SK-N-DZ (cell line): ENCODE measurements around the gene LRP10.

Experiments used
- DNase-seq: peaks from one replicate; pipeline ENCODE4 v3.0.0-alpha.2; 2015; ENCODE audit warnings: low spot score

The LRP10 gene

GRCh38 chr14:22884738-22885523 is 13.4 kb downstream of the LRP10 start:
- DNase-seq = no peak

- DNase-seq = no peak
Observed at GRCh38 chr14:22885975-22886374, 14.4 kb downstream of the LRP10 start.

GRCh38 chr14:22886500-22887259 is 15.1 kb downstream of the LRP10 start:
- DNase-seq = peak; percentile 64

- peak; percentile 94 for DNase-seq
Observed at GRCh38 chr14:22887260-22887989, 15.9 kb downstream of the LRP10 start.

GRCh38 chr14:22887990-22888378 is 16.4 kb downstream of the LRP10 start:
- no peak for DNase-seq

- no peak for DNase-seq
Observed at GRCh38 chr14:22888662-22889061, 17.1 kb downstream of the LRP10 start.

GRCh38 chr14:22890416-22890815 is 18.9 kb downstream of the LRP10 start:
- no peak for DNase-seq

- no peak for DNase-seq
Observed at GRCh38 chr14:22892488-22892887, 20.9 kb downstream of the LRP10 start.

GRCh38 chr14:22893706-22894105 is 22.2 kb downstream of the LRP10 start:
- no peak for DNase-seq

GRCh38 chr14:22895402-22895801 is 23.9 kb downstream of the LRP10 start:
- no peak for DNase-seq

GRCh38 chr14:22896356-22896755 is 24.8 kb downstream of the LRP10 start:
- no peak for DNase-seq

- DNase-seq = no peak
Observed at GRCh38 chr14:22896760-22897159, 25.2 kb downstream of the LRP10 start.

- no peak for DNase-seq
Observed at GRCh38 chr14:22897357-22897756, 25.8 kb downstream of the LRP10 start.

GRCh38 chr14:22898302-22899090 is 27.0 kb downstream of the LRP10 start:
- DNase-seq = no peak

GRCh38 chr14:22900081-22900799 is 28.7 kb downstream of the LRP10 start:
- peak; percentile 56 for DNase-seq

GRCh38 chr14:22901799-22902198 is 30.3 kb downstream of the LRP10 start:
- no peak for DNase-seq

GRCh38 chr14:22903742-22904087 is 32.2 kb downstream of the LRP10 start:
- DNase-seq = no peak

- no peak for DNase-seq
Observed at GRCh38 chr14:22905627-22906026, 34.1 kb downstream of the LRP10 start.

GRCh38 chr14:22906073-22906472 is 34.5 kb downstream of the LRP10 start:
- DNase-seq = no peak

GRCh38 chr14:22907429-22907828 is 35.9 kb downstream of the LRP10 start:
- no peak for DNase-seq

GRCh38 chr14:22908601-22909000 is 37.1 kb downstream of the LRP10 start:
- no peak for DNase-seq
